GM12878 (cell line): ENCODE results near the gene ATP6V1D. TPM values are rescaled to one million over a fixed set of nuclear protein-coding genes. Genes with fewer than 3 reads are reported as not detected.

Source experiments
- ATAC-seq: fragments of 200-7000 bp; cut with Tn5 transposase; 3 replicates; pipeline ENCODE4 v1.9.1; 2020; ENCODE audit warnings: mild to moderate bottlenecking, moderate library complexity
- BruUV-seq: library from RNA; stranded (reverse); fragments of 400-500 nt; replicated peaks from 2 replicates; lab custom pipeline; 2021; lab: Mats Ljungman, UMichigan
- CTCF ChIA-PET: fragments of 300-600 bp; sonication (Branson Sonifier 250); formaldehyde crosslinking; extraction: SDS; loops from one replicate; lab custom pipeline; 2021; ENCODE audit warnings: inconsistent platforms; lab: Yijun Ruan, JAX
- POLR2A ChIA-PET: fragments of 350-600 bp; formaldehyde crosslinking; extraction: SDS; loops from one replicate; lab custom pipeline; 2021; ENCODE audit warnings: inconsistent platforms; lab: Charles Lee
- RAD21 ChIA-PET: fragments of 300-600 bp; sonication (Branson Sonifier 250); formaldehyde crosslinking; loops from one replicate; lab custom pipeline; 2023; ENCODE audit warnings: antibody characterized with exemption; ENCODE audit not compliant: unreplicated experiment; lab: Charles Lee
- SMC1A ChIA-PET: fragments of 300-600 bp; sonication (Branson Sonifier 250); formaldehyde crosslinking; loops from one replicate; lab custom pipeline; 2023; ENCODE audit not compliant: unreplicated experiment, uncharacterized antibody; lab: Charles Lee
- DNase-seq: peaks from one replicate; pipeline ENCODE4 v3.0.0-alpha.2; 2011; ENCODE audit warnings: low read depth, low spot score
- FAIRE-seq: peaks from 3 replicates; lab custom pipeline; 2011; peaks lifted over from hg19 to GRCh38; lab: Jason Lieb, UNC
- H2AFZ ChIP-seq: 2 replicates; pipeline ENCODE4 v1.6.0; 2011; ENCODE audit warnings: low read depth, low read length, control low read depth; ENCODE audit not compliant: control insufficient read depth
- H3K27ac ChIP-seq: 2 replicates; pipeline ENCODE4 v1.5.1; 2011; ENCODE audit warnings: control low read depth; ENCODE audit not compliant: control insufficient read depth, insufficient read depth
- H3K27me3 ChIP-seq, 2 experiments: replicated peaks in 1 of 2; 2 replicates each; pipeline versions ENCODE4 v1.6.0 to v1.6.1; 2011; ENCODE audit warnings: low read length in 1 of 2; ENCODE audit not compliant: control insufficient read depth in 2 of 2, insufficient read depth in 2 of 2
- H3K36me3 ChIP-seq, 2 experiments: 2 replicates each; pipeline ENCODE4 v1.5.1; 2011; ENCODE audit warnings: low read length in 1 of 2; ENCODE audit not compliant: control insufficient read depth in 2 of 2, insufficient read depth in 2 of 2
- H3K4me1 ChIP-seq: 2 replicates; pipeline ENCODE4 v1.6.1; 2011; ENCODE audit warnings: mild to moderate bottlenecking, low read length, moderate library complexity, mixed read lengths; ENCODE audit not compliant: control insufficient read depth, insufficient read depth
- H3K4me2 ChIP-seq: 2 replicates; pipeline ENCODE4 v1.6.0; 2011; ENCODE audit warnings: control low read depth; ENCODE audit not compliant: control insufficient read depth, insufficient read depth
- H3K4me3 ChIP-seq: fragments of 200-600 bp; sonication (generic); 2 replicates; pipeline ENCODE4 v1.5.1; 2016
- H3K79me2 ChIP-seq: 2 replicates; pipeline ENCODE4 v1.6.0; 2011; ENCODE audit warnings: low read length; ENCODE audit not compliant: control insufficient read depth, insufficient read depth
- H3K9ac ChIP-seq: 2 replicates; pipeline ENCODE4 v1.8.0; 2011; ENCODE audit warnings: low read length, control low read depth, mixed read lengths; ENCODE audit not compliant: control insufficient read depth, insufficient read depth
- H3K9me3 ChIP-seq: replicated peaks from 3 replicates; pipeline ENCODE4 v1.5.1; 2011; ENCODE audit warnings: mild to moderate bottlenecking, low read length; ENCODE audit not compliant: control insufficient read depth, insufficient read depth
- H4K20me1 ChIP-seq: 2 replicates; pipeline ENCODE4 v1.6.0; 2011; ENCODE audit not compliant: control insufficient read depth, insufficient read depth
- ATF7 ChIP-seq: fragments of 450-650 bp; IDR thresholded peaks from 2 replicates; pipeline ENCODE4 v1.6.1; 2016; ENCODE audit warnings: low read depth, mild to moderate bottlenecking
- BHLHE40 ChIP-seq, 2 experiments: fragments of 450-650 bp in 1 of 2; IDR thresholded peaks; 2 replicates each; pipeline ENCODE4 v1.6.1; 2011 to 2017; ENCODE audit warnings: low read depth in 2 of 2, borderline replicate concordance in 1 of 2, improper control_type of control experiment in 1 of 2, low read length in 1 of 2, mild to moderate bottlenecking in 1 of 2
- CEBPB ChIP-seq, 2 experiments: fragments of 150-350 bp in 1 of 2; IDR thresholded peaks; 2 replicates each; pipeline ENCODE4 v1.6.1; 2012 to 2014; ENCODE audit warnings: low read depth in 2 of 2, low read length in 2 of 2, borderline replicate concordance in 1 of 2, inconsistent platforms in 1 of 2
- CHD1 ChIP-seq: IDR thresholded peaks from 2 replicates; pipeline ENCODE4 v1.6.1; 2012; ENCODE audit warnings: low read depth, low read length, improper control_type of control experiment
- GATAD2B ChIP-seq: fragments of 450-650 bp; conservative IDR thresholded peaks from 2 replicates; pipeline ENCODE4 v1.6.1; 2017; ENCODE audit warnings: low read depth, mild to moderate bottlenecking, moderate library complexity
- IKZF2 ChIP-seq, 2 experiments: fragments of 450-650 bp; IDR thresholded peaks; 2 replicates each; pipeline ENCODE4 v1.6.1; 2017; ENCODE audit warnings: mild to moderate bottlenecking in 2 of 2, moderate library complexity in 2 of 2
- IRF4 ChIP-seq: IDR thresholded peaks from 2 replicates; pipeline ENCODE4 v1.6.1; 2011; ENCODE audit warnings: low read depth, low read length
- JUND ChIP-seq: IDR thresholded peaks from 2 replicates; pipeline ENCODE4 v1.6.1; 2012; ENCODE audit warnings: low read depth, mild to moderate bottlenecking, low read length, improper control_type of control experiment, moderate library complexity
- MEF2B ChIP-seq: fragments of 450-650 bp; IDR thresholded peaks from 2 replicates; pipeline ENCODE4 v1.6.1; 2018; ENCODE audit warnings: mild to moderate bottlenecking, moderate library complexity; ENCODE audit not compliant: partially characterized antibody, poor library complexity, severe bottlenecking
- NFYA ChIP-seq: IDR thresholded peaks from 2 replicates; pipeline ENCODE4 v1.6.1; 2011; ENCODE audit warnings: low read depth, mild to moderate bottlenecking, low read length, improper control_type of control experiment, borderline replicate concordance
- NFYB ChIP-seq: IDR thresholded peaks from 2 replicates; pipeline ENCODE4 v1.6.1; 2011; ENCODE audit warnings: low read depth, mild to moderate bottlenecking, low read length, improper control_type of control experiment, moderate library complexity; ENCODE audit not compliant: insufficient read depth
- NKRF ChIP-seq: fragments of 450-650 bp; conservative IDR thresholded peaks from 2 replicates; pipeline ENCODE4 v1.6.1; 2017; ENCODE audit warnings: mild to moderate bottlenecking, moderate library complexity
- PAX8 ChIP-seq: fragments of 450-650 bp; IDR thresholded peaks from 2 replicates; pipeline ENCODE4 v1.6.1; 2017; ENCODE audit warnings: mild to moderate bottlenecking, moderate library complexity
- POLR2A ChIP-seq: IDR thresholded peaks from 2 replicates; pipeline ENCODE4 v1.6.1; 2011; ENCODE audit warnings: low read depth, mild to moderate bottlenecking, low read length
- RB1 ChIP-seq: fragments of 450-650 bp; formaldehyde crosslinking; IDR thresholded peaks from 2 replicates; pipeline ENCODE4 v1.6.1; 2017; ENCODE audit warnings: mild to moderate bottlenecking, borderline replicate concordance
- SIN3A ChIP-seq: IDR thresholded peaks from 2 replicates; pipeline ENCODE4 v1.6.1; 2012; ENCODE audit warnings: low read depth, low read length, improper control_type of control experiment
- SMC3 ChIP-seq: IDR thresholded peaks from 2 replicates; pipeline ENCODE4 v1.6.1; 2011; ENCODE audit warnings: low read length, improper control_type of control experiment, borderline replicate concordance
- TCF12 ChIP-seq: IDR thresholded peaks from 2 replicates; pipeline ENCODE4 v1.6.1; 2011; ENCODE audit warnings: low read depth, mild to moderate bottlenecking, low read length
- ZNF622 ChIP-seq: fragments of 450-650 bp; IDR thresholded peaks from 2 replicates; pipeline ENCODE4 v1.6.1; 2017; ENCODE audit warnings: mild to moderate bottlenecking, inconsistent platforms
- WGBS: methylation state at CpG from one replicate; pipeline ENCODE4 v1.1.6; 2016; ENCODE audit warnings: low lambda C conversion rate; ENCODE audit not compliant: insufficient replicate concordance, insufficient coverage; ENCODE audit errors: missing lambda C conversion rate; 5-methylcytosine and 5-hydroxymethylcytosine counted together
- in situ Hi-C: fragments of 300-500 bp; cut with MboI; formaldehyde crosslinking; loops from 9 replicates; pipeline ENCODE4 v1.14.3; 2018; ENCODE audit warnings: mixed read lengths
- intact Hi-C: fragments of 100-400 bp; cut with micrococcal nuclease; formaldehyde crosslinking; loops from one replicate; pipeline ENCODE4 v1.14.2; 2022; ENCODE audit not compliant: unreplicated experiment
- polyA plus RNA-seq, 11 experiments: library from polyadenylated mRNA; depleted of rRNA in 4 of 11; unstranded in 6 of 11; stranded (reverse) in 5 of 11; fragments of >200 nt; fragmentation: Nextera tagmentation in 4 of 11; fragmentation: Illumina TruSeq in 1 of 11; extraction: Ambion mirVana in 4 of 11; extraction: Trizol in 1 of 11; gene quantifications; 1 replicate in 1 of 11; 2 replicates in 10 of 11; pipeline versions ENCODE4 v1.2.1 to v1.2.3, GENCODE V29; 2011 to 2016; ENCODE audit warnings: inconsistent platforms in 2 of 11, missing spikeins in 2 of 11, low read depth in 1 of 11
- total RNA-seq, 4 experiments: library from RNA; depleted of rRNA in 3 of 4; stranded (reverse); fragments of >200 nt in 3 of 4; fragmentation: Illumina TruSeq in 1 of 4; extraction: Trizol in 1 of 4; gene quantifications; 2 replicates each; pipeline versions ENCODE4 v1.2.1 to v1.2.3, GENCODE V29; 2013 to 2021
- TF ChIP-seq, protein P1 (sequence below): IDR thresholded peaks from 2 replicates; pipeline ENCODE4 v1.6.1; 2011; ENCODE audit warnings: low read depth, low read length, improper control_type of control experiment, borderline replicate concordance

Gene ATP6V1D
- total and polyA plus RNA-seq, 10 of the 15 experiments (the other 5 are each of a cell fraction or from before 2014, with no cell fraction given), result 24.0 to 71.6 (median 47.8) TPM

DNA sequence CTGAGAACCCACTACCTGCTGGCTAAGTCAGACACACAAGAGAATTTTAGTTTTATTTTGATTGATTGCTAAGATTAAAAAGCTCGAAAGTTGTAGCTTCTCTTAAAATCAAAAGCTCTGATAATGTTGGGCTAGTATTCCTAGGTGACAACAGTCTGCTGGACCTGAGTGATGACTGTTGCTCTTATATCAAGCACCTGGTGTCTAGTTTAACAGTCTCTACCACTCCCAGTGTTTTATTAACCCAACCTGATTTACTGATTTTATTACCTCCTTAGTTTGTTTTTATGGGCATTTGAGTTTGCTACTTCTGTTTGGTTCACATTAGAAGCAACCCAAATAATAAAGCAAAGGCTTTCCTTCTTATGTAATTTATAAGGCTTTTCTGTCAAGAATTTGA lies 41.8 kb downstream of the ATP6V1D start:
- ATAC-seq, result no peak
- RAD21 ChIA-PET, result no interaction called here

DNA sequence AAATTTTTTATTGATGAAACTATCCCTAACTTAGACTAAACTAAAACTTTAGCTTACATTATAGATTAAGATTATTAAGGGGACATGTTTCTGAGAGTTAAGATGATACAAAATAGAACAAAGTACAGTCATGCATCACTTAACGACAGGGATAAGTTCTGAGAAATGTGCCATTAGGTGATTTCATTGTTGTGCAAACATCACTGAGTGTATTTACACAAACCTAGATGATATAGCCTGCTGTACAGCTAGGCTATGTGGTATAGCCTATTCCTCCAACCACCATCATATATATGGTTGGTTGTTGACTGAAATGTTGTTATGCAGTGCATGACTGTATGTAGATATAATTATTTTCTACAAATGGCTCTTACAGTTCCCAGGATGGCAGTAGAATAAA lies 46.5 kb downstream of the ATP6V1D start:
- no peak for ATAC-seq
- no peak for TF ChIP-seq PAX8
- no peak for TF ChIP-seq SIN3A
- no peak for TF ChIP-seq ZNF622
- no peak for TF ChIP-seq MEF2B
- TF ChIP-seq BHLHE40 (IDR thresholded peaks at IDR 0.05; ENCODE audit: borderline replicate concordance in 1 of 2, low read depth in 2 of 2, low read length in 1 of 2), result no peak
- TF ChIP-seq IRF4, result no peak
- no peak for TF ChIP-seq JUND
- no peak for TF ChIP-seq TCF12
- no peak for TF ChIP-seq NFYB
- no peak for TF ChIP-seq GATAD2B
- TF ChIP-seq NKRF, result no peak
- TF ChIP-seq SMC3, result no peak
- TF ChIP-seq, protein P1, sequence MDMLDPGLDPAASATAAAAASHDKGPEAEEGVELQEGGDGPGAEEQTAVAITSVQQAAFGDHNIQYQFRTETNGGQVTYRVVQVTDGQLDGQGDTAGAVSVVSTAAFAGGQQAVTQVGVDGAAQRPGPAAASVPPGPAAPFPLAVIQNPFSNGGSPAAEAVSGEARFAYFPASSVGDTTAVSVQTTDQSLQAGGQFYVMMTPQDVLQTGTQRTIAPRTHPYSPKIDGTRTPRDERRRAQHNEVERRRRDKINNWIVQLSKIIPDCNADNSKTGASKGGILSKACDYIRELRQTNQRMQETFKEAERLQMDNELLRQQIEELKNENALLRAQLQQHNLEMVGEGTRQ, result no peak

More for the DNA sequence above, 41.8 kb downstream of the ATP6V1D start:
- no peaks in the 10 kb centered on the region for H3K9me3 ChIP-seq
- no TSS peak for BruUV-seq
- SMC1A ChIA-PET, result interaction anchor here (1.4 kb wide), 1 partner anchor 32 kb away, joined by 4 read pairs; no protein-coding TSS in a partner anchor
- CTCF ChIA-PET, result interaction anchor here (1.4 kb wide), 1 partner anchor 10 kb away, joined by 3 read pairs; no protein-coding TSS in a partner anchor
- H3K79me2 ChIP-seq, result no peaks in the 10 kb centered on the region
- in situ Hi-C loops, result no loop called here
- H4K20me1 ChIP-seq, result no peaks in the 10 kb centered on the region
- H3K4me2 ChIP-seq, result no peak overlapping the region
- peaks cover 1 to 11% of the 10 kb centered on the region in 2 experiments; a peak in 3 of 4 replicates for H3K36me3 ChIP-seq
- no peak overlapping the region for H3K9ac ChIP-seq
- 100% methylated on average over 1 of the region's 1 CpG for WGBS
- POLR2A ChIA-PET, result interaction anchor here (0.6 kb wide), 1 partner anchor 959 kb away, joined by 3 read pairs; no protein-coding TSS in a partner anchor
- no peak overlapping the region for H3K4me3 ChIP-seq
- H3K27ac ChIP-seq, result no peak overlapping the region
- FAIRE-seq (no peak), DNase-seq (no peak)
- no peaks in the 10 kb centered on the region for H3K4me1 ChIP-seq
- no peak for TF ChIP-seq POLR2A
- TF ChIP-seq CEBPB (IDR thresholded peaks at IDR 0.05; ENCODE audit: borderline replicate concordance in 1 of 2, low read depth in 2 of 2, low read length in 2 of 2), result no peak
- TF ChIP-seq RB1, result no peak
- TF ChIP-seq IKZF2 (IDR thresholded peaks at IDR 0.05), result no peak
- no peak for TF ChIP-seq CHD1
- TF ChIP-seq ATF7, result no peak
- TF ChIP-seq SMC3, result no peak
- no peak for TF ChIP-seq NFYA
- no peak for TF ChIP-seq IRF4
- no peak overlapping the region for H2AFZ ChIP-seq
- H3K27me3 ChIP-seq, result no peaks in the 10 kb centered on the region
- intact Hi-C loops, result no loop called here

More for the DNA sequence above, 46.5 kb downstream of the ATP6V1D start:
- no peak overlapping the region for H3K9ac ChIP-seq
- POLR2A ChIA-PET, result no interaction called here
- H3K36me3 ChIP-seq, result peaks cover 0 to 6% of the 10 kb centered on the region in 2 experiments; a peak in 2 of 4 replicates
- no peak overlapping the region for H2AFZ ChIP-seq
- SMC1A ChIA-PET, result no interaction called here
- no peaks in the 10 kb centered on the region for H4K20me1 ChIP-seq
- H3K27me3 ChIP-seq, result no peaks in the 10 kb centered on the region
- RAD21 ChIA-PET, result no interaction called here
- H3K4me1 ChIP-seq, result no peaks in the 10 kb centered on the region
- WGBS, result 95% methylated on average over 1 of the region's 1 CpG
- DNase-seq (no peak), FAIRE-seq (no peak)
- CTCF ChIA-PET, result no interaction called here
- no peaks in the 10 kb centered on the region for H3K9me3 ChIP-seq
- in situ Hi-C loops, result no loop called here
- no TSS peak for BruUV-seq
- H3K27ac ChIP-seq, result no peak overlapping the region
- H3K4me3 ChIP-seq, result no peak overlapping the region
- no peak overlapping the region for H3K4me2 ChIP-seq
- H3K79me2 ChIP-seq, result no peaks in the 10 kb centered on the region
- intact Hi-C loops, result no loop called here
